Measurements from ENCODE around the gene TMEM151A.
"Not testable (repeated sequence)": the region's sequence is repeated elsewhere in the genome, so short reads cannot be mapped to it uniquely, and the experiment has no call there.

Gene TMEM151A

GRCh38 chr11:66267379-66268243 is 24.1 kb upstream of the TMEM151A start:
- peak; percentile 85 for DNase-seq

- peak; percentile 99 for DNase-seq
Observed at GRCh38 chr11:66268244-66268951, 23.3 kb upstream of the TMEM151A start, which contains the start of gene RAB1B. TSS of gene RAB1B (plus strand) at chr11:66268639. CDS start at chr11:66268680, 41 bp downstream.

GRCh38 chr11:66268952-66269905 is 22.5 kb upstream of the TMEM151A start:
- DNase-seq = no peak

GRCh38 chr11:66271816-66272215 is 19.9 kb upstream of the TMEM151A start:
- DNase-seq = no peak

- DNase-seq = no peak
Observed at GRCh38 chr11:66272596-66272995, 19.1 kb upstream of the TMEM151A start.

GRCh38 chr11:66274219-66274618 is 17.5 kb upstream of the TMEM151A start:
- no peak for DNase-seq

GRCh38 chr11:66275396-66275795 is 16.3 kb upstream of the TMEM151A start:
- DNase-seq = no peak

- no peak for DNase-seq
Observed at GRCh38 chr11:66275984-66276612, 15.6 kb upstream of the TMEM151A start.

GRCh38 chr11:66276619-66277018 is 15.1 kb upstream of the TMEM151A start:
- not testable (repeated sequence) for DNase-seq

GRCh38 chr11:66277064-66277463 is 14.6 kb upstream of the TMEM151A start:
- DNase-seq = not testable (repeated sequence)

- DNase-seq = peak; percentile 57
Observed at GRCh38 chr11:66277471-66278362, 14.0 kb upstream of the TMEM151A start, which contains the start of gene CNIH2. TSS of gene CNIH2 (plus strand) at chr11:66278175. CDS start at chr11:66278457, 282 bp downstream.

- DNase-seq = no peak
Observed at GRCh38 chr11:66278363-66279091, 13.2 kb upstream of the TMEM151A start.

GRCh38 chr11:66279092-66279734 is 12.5 kb upstream of the TMEM151A start:
- no peak for DNase-seq

- DNase-seq = no peak
Observed at GRCh38 chr11:66280428-66280827, 11.3 kb upstream of the TMEM151A start.

GRCh38 chr11:66281001-66281400 is 10.7 kb upstream of the TMEM151A start:
- DNase-seq = no peak

GRCh38 chr11:66281776-66282467 is 9.8 kb upstream of the TMEM151A start:
- DNase-seq = no peak

GRCh38 chr11:66282468-66283455 is 8.9 kb upstream of the TMEM151A start:
- DNase-seq = peak; percentile 98
